Sigmoid colon (tissue), 7 donors: ENCODE data around the gene ETV3L. TPM values are rescaled to one million over a fixed set of nuclear protein-coding genes. Genes with fewer than 3 reads are reported as not detected.
"Not testable (repeated sequence)": the region's sequence is repeated elsewhere in the genome, so short reads cannot be mapped to it uniquely, and the experiment has no call there.

Source experiments
- DNase-seq: peaks from one replicate; pipeline ENCODE4 v3.0.0-alpha.2; 2019
- H3K27ac ChIP-seq, 4 donors: fragments of 200-600 bp; sonication (generic); one replicate each; pipeline ENCODE4 v1.5.1; 2016 to 2019; ENCODE audit warnings: mild to moderate bottlenecking in 1 of 4
- H3K27me3 ChIP-seq, 3 donors: fragments of 200-600 bp; sonication (generic); one replicate each; pipeline ENCODE4 v1.5.1; 2019; ENCODE audit warnings: mild to moderate bottlenecking in 1 of 3
- H3K36me3 ChIP-seq, 4 donors: fragments of 200-600 bp; sonication (generic); one replicate each; pipeline ENCODE4 v1.5.1; 2016 to 2019
- H3K4me1 ChIP-seq, 4 donors: fragments of 200-600 bp; sonication (generic); one replicate each; pipeline ENCODE4 v1.5.1; 2017 to 2019
- H3K4me3 ChIP-seq, 4 donors: fragments of 200-600 bp; sonication (generic); one replicate each; pipeline ENCODE4 v1.5.1; 2017 to 2019; ENCODE audit warnings: mild to moderate bottlenecking in 2 of 4, moderate library complexity in 1 of 4
- H3K9me3 ChIP-seq, 4 donors: fragments of 200-600 bp in 3 of 4; sonication (generic) in 3 of 4; one replicate each; pipeline versions ENCODE4 v1.5.1 to v1.6.1; 2013 to 2019
- CTCF ChIP-seq, 4 experiments: fragments of 450-650 bp in 3 of 4; fragments of 200-600 bp in 1 of 4; IDR thresholded peaks; one replicate each; pipeline ENCODE4 v1.5.1; 2016 to 2019; ENCODE audit warnings: antibody characterized with exemption in 4 of 4, mild to moderate bottlenecking in 3 of 4, moderate library complexity in 2 of 4
- EP300 ChIP-seq, 4 donors: sonication (generic); formaldehyde crosslinking; IDR thresholded peaks; one replicate each; pipeline ENCODE4 v1.6.1; 2017; ENCODE audit warnings: antibody characterized with exemption in 4 of 4
- POLR2A ChIP-seq, 2 donors: fragments of 450-650 bp; IDR thresholded peaks; one replicate each; pipeline ENCODE4 v1.6.1; 2016; ENCODE audit warnings: antibody characterized with exemption in 2 of 2, mild to moderate bottlenecking in 2 of 2, moderate library complexity in 2 of 2
- POLR2AphosphoS5 ChIP-seq, 4 donors: sonication (generic); formaldehyde crosslinking; IDR thresholded peaks; one replicate each; pipeline ENCODE4 v1.6.1; 2017; ENCODE audit warnings: antibody characterized with exemption in 4 of 4
- WGBS, 2 donors: extraction: QIAGEN DNeasy Blood & Tissue Kit; methylation state at CpG; one replicate each; pipeline ENCODE4 v1.1.7; 2013; 5-methylcytosine and 5-hydroxymethylcytosine counted together
- intact Hi-C: fragments of 100-400 bp; cut with DNase I; formaldehyde crosslinking; loops from one replicate; pipeline ENCODE4 v1.15.1; 2023
- polyA plus RNA-seq, 3 donors: library from polyadenylated mRNA; stranded (reverse); fragments of 200-250 nt; gene quantifications; one replicate each; pipeline ENCODE4 v1.2.3, GENCODE V29; 2013
- total RNA-seq, 4 donors: library from RNA; depleted of rRNA; stranded (reverse); fragments of >200 nt; gene quantifications; one replicate each; pipeline ENCODE4 v1.1.0, GENCODE V29; 2016
- donor health status: healthy with polysubstance abuse.
- donor health status: Bipolar disorder and iron deficiency.
- donor health status: healthy.

ETV3L gene
- total and polyA plus RNA-seq, 7 donors = 0.03 TPM; not detected in 6

- H3K4me1 ChIP-seq = no peaks in the 10 kb centered on the region
- peak; percentile 49 for DNase-seq
- H3K9me3 ChIP-seq = no peaks in the 10 kb centered on the region
- no peak overlapping the region for H3K4me3 ChIP-seq
- H3K27ac ChIP-seq = no peak overlapping the region
- no peak for TF ChIP-seq POLR2A (IDR thresholded peaks at IDR 0.05)
- no peak for TF ChIP-seq POLR2AphosphoS5 (IDR thresholded peaks at IDR 0.05)
- no peaks in the 10 kb centered on the region for H3K27me3 ChIP-seq
- intact Hi-C loops = no loop called here
- 85 to 91% methylated on average over 4 of the region's 4 CpGs for WGBS, 2 donors
- H3K36me3 ChIP-seq = no peaks in the 10 kb centered on the region
Observed at GRCh38 chr1:157101149-157101548, 1.5 kb upstream of the ETV3L start.

- H3K4me1 ChIP-seq, H3K9me3 ChIP-seq, H3K4me3 ChIP-seq, H3K27me3 ChIP-seq, intact Hi-C loops, H3K36me3 ChIP-seq, H3K27ac ChIP-seq: not testable (repeated sequence)
- WGBS, 2 donors = 72 to 87% methylated on average over 16 of the region's 17 CpGs
- peak; percentile 54 for DNase-seq
Observed at GRCh38 chr1:157098987-157099632, 498 bp downstream of the ETV3L start.

GRCh38 chr1:157098519-157098918, 1.1 kb downstream of the ETV3L start:
- DNase-seq = peak; percentile 40
- Histone ChIP-seq H3K36me3 (no peaks in the 10 kb centered on the region), H3K9me3 (no peaks in the 10 kb centered on the region), H3K27me3 (no peaks in the 10 kb centered on the region), H3K4me1 (no peaks in the 10 kb centered on the region), H3K27ac (no peak overlapping the region), H3K4me3 (no peak overlapping the region)
- TF ChIP-seq POLR2AphosphoS5 (IDR thresholded peaks at IDR 0.05) = no peak
- no peak for TF ChIP-seq CTCF (IDR thresholded peaks at IDR 0.05)
- TF ChIP-seq POLR2A (IDR thresholded peaks at IDR 0.05) = no peak
- TF ChIP-seq EP300 (IDR thresholded peaks at IDR 0.05) = no peak
- intact Hi-C loops = no loop called here
- WGBS, 2 donors = 89 to 94% methylated on average over 9 of the region's 9 CpGs

- Histone ChIP-seq H3K27ac (no peak overlapping the region), H3K36me3 (no peaks in the 10 kb centered on the region), H3K9me3 (no peaks in the 10 kb centered on the region), H3K4me3 (no peak overlapping the region), H3K4me1 (peaks cover 0 to 4% (median 3%) of the 10 kb centered on the region in 4 donors), H3K27me3 (no peaks in the 10 kb centered on the region)
- TF ChIP-seq POLR2AphosphoS5 (IDR thresholded peaks at IDR 0.05) = no peak
- TF ChIP-seq EP300 (IDR thresholded peaks at IDR 0.05) = no peak
- TF ChIP-seq CTCF (IDR thresholded peaks at IDR 0.05) = no peak
- no peak for TF ChIP-seq POLR2A (IDR thresholded peaks at IDR 0.05)
- intact Hi-C loops = no loop called here
- 81 to 85% methylated on average over 6 of the region's 6 CpGs for WGBS, 2 donors
- peak; percentile 27 for DNase-seq
Observed at GRCh38 chr1:157097692-157098091, 1.9 kb downstream of the ETV3L start.

- H3K9me3 ChIP-seq = no peaks in the 10 kb centered on the region
- WGBS, 2 donors = 79 to 87% methylated on average over 6 of the region's 6 CpGs
- H3K4me1 ChIP-seq = peaks cover 0 to 6% (median 5%) of the 10 kb centered on the region in 4 donors
- no peaks in the 10 kb centered on the region for H3K27me3 ChIP-seq
- intact Hi-C loops = no loop called here
- no peak overlapping the region for H3K4me3 ChIP-seq
- no peak overlapping the region for H3K27ac ChIP-seq
- DNase-seq = peak; percentile 21
- TF ChIP-seq EP300 (IDR thresholded peaks at IDR 0.05) (no peak), POLR2A (IDR thresholded peaks at IDR 0.05) (no peak), CTCF (IDR thresholded peaks at IDR 0.05) (no peak), POLR2AphosphoS5 (IDR thresholded peaks at IDR 0.05) (no peak)
- no peaks in the 10 kb centered on the region for H3K36me3 ChIP-seq
Observed at GRCh38 chr1:157096881-157097280, 2.7 kb downstream of the ETV3L start.

GRCh38 chr1:157095551-157095950, 4.1 kb downstream of the ETV3L start:
- WGBS, 2 donors = 81 to 86% methylated on average over 2 of the region's 2 CpGs
- no peaks in the 10 kb centered on the region for H3K27me3 ChIP-seq
- H3K36me3 ChIP-seq = no peaks in the 10 kb centered on the region
- no peak for TF ChIP-seq POLR2AphosphoS5 (IDR thresholded peaks at IDR 0.05)
- no peak for TF ChIP-seq CTCF (IDR thresholded peaks at IDR 0.05)
- TF ChIP-seq POLR2A (IDR thresholded peaks at IDR 0.05) = no peak
- no peak for TF ChIP-seq EP300 (IDR thresholded peaks at IDR 0.05)
- DNase-seq = peak; percentile 18
- intact Hi-C loops = no loop called here
- peaks cover 0 to 7% (median 5%) of the 10 kb centered on the region in 4 donors for H3K4me1 ChIP-seq
- no peaks in the 10 kb centered on the region for H3K9me3 ChIP-seq
- no peak overlapping the region for H3K4me3 ChIP-seq
- no peak overlapping the region for H3K27ac ChIP-seq
